Heart left ventricle (tissue), 13 donors: ENCODE data around the gene MAP1A.

ENCODE experiments used
- POLR2A ChIP-seq, 2 donors: fragments of 450-650 bp; IDR thresholded peaks; one replicate each; pipeline ENCODE4 v1.6.1; 2017; ENCODE audit warnings: antibody characterized with exemption in 2 of 2, mild to moderate bottlenecking in 2 of 2, moderate library complexity in 2 of 2
- TF ChIP-seq, protein P1 (sequence below), 12 donors: fragments of 200-600 bp; sonication (generic) in 4 of 12; IDR thresholded peaks; one replicate each; pipeline versions ENCODE4 v1.5.0 to v1.8.0; 2018 to 2022; ENCODE audit warnings: antibody characterized with exemption in 12 of 12, mild to moderate bottlenecking in 5 of 12
- donor health status: ischemic (EF 13 %, LVEDD 7.1; RV severe dilation, severe dysfunction).
- donor health status: DM: no; HTN: yes; CAD: no.
- donor health status: DM: no; HTN: no; CAD: no.
- donor health status: ischemic (EF 25% LVEDD 6.9; RV normal size, moderate dysfunction).
- donor health status: ischemic (EF 25% LVEDD 5.7; RV mildly dilated, moderate dysfunction).
- donor health status: ischemic (EF 35%, LVEDD 5.7; RV mildly dilated, moderate dysfunction).
- donor health status: nonischemic (EF 11% LVEDD 7.7; RV severe dilation, severe dysfunction).
- donor health status: DM: yes; HTN: yes; CAD: no.
- donor health status: PGD.
- donor health status: ischemic (EF 29% LVEDD 5.4; RV normal size, mild dysfunction).
- donor health status: nonischemic (EF 23%, LVEDD 6.1; RV moderate dilation, normal function).

GRCh38 chr15:43484455-43484854 lies 33.0 kb upstream of the MAP1A start:
- TF ChIP-seq, protein P1, sequence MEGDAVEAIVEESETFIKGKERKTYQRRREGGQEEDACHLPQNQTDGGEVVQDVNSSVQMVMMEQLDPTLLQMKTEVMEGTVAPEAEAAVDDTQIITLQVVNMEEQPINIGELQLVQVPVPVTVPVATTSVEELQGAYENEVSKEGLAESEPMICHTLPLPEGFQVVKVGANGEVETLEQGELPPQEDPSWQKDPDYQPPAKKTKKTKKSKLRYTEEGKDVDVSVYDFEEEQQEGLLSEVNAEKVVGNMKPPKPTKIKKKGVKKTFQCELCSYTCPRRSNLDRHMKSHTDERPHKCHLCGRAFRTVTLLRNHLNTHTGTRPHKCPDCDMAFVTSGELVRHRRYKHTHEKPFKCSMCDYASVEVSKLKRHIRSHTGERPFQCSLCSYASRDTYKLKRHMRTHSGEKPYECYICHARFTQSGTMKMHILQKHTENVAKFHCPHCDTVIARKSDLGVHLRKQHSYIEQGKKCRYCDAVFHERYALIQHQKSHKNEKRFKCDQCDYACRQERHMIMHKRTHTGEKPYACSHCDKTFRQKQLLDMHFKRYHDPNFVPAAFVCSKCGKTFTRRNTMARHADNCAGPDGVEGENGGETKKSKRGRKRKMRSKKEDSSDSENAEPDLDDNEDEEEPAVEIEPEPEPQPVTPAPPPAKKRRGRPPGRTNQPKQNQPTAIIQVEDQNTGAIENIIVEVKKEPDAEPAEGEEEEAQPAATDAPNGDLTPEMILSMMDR (IDR thresholded peaks at IDR 0.05), result no peak
- TF ChIP-seq POLR2A (IDR thresholded peaks at IDR 0.05), result no peak
